K562 (cell line): Measurements from ENCODE around the gene TEAD3. TPM values are rescaled to one million over a fixed set of nuclear protein-coding genes. Genes with fewer than 3 reads are reported as not detected.

Source experiments
- ATAC-seq: fragments of 200-7000 bp; cut with Tn5 transposase; 3 replicates; pipeline ENCODE4 v1.9.1; 2020; ENCODE audit warnings: moderate library complexity
- BruUV-seq: library from RNA; stranded (reverse); fragments of 400-500 nt; replicated peaks from 2 replicates; lab custom pipeline; 2021; lab: Mats Ljungman, UMichigan
- CTCF ChIA-PET: fragments of 300-600 bp; formaldehyde crosslinking; extraction: SDS; loops from one replicate; lab custom pipeline; 2021; ENCODE audit warnings: low intra/inter-chr PET ratio; lab: Yijun Ruan, JAX
- POLR2A ChIA-PET: fragments of 300-600, 350-650 bp; sonication (Branson Sonifier 250); formaldehyde crosslinking; extraction: SDS; loops from one replicate; lab custom pipeline; 2021; ENCODE audit warnings: antibody characterized with exemption, inconsistent platforms; lab: Yijun Ruan, JAX
- DNase-seq, 4 experiments: peaks; one replicate each; pipeline versions ENCODE4 v3.0.0 to v3.0.0-alpha.2; 2011 to 2018; ENCODE audit warnings: low spot score in 3 of 4, mixed read lengths in 3 of 4; ENCODE audit errors: extremely low read depth in 1 of 4
- FAIRE-seq: peaks from 2 replicates; lab custom pipeline; 2011; peaks lifted over from hg19 to GRCh38; lab: Jason Lieb, UNC
- H2AFZ ChIP-seq: 2 replicates; pipeline ENCODE4 v1.6.0; 2011; ENCODE audit warnings: low read depth, low read length, control low read depth, inconsistent platforms
- H3K27ac ChIP-seq: fragments of 200-600 bp; 3 replicates; pipeline ENCODE4 v1.8.0; 2011; ENCODE audit warnings: low read depth, mild to moderate bottlenecking, control low read depth, inconsistent platforms, low read length, moderate library complexity, mixed read lengths; ENCODE audit errors: extremely low read depth
- H3K27me3 ChIP-seq, 2 experiments: fragments of 300-600 bp in 1 of 2; 2 replicates in 1 of 2; 3 replicates in 1 of 2; pipeline versions ENCODE4 v1.6.0 to v1.8.0; 2011; ENCODE audit warnings: inconsistent platforms in 2 of 2, low read length in 2 of 2, mild to moderate bottlenecking in 1 of 2, mixed read lengths in 1 of 2, moderate library complexity in 1 of 2; ENCODE audit not compliant: control insufficient read depth in 2 of 2, insufficient read depth in 2 of 2
- H3K36me3 ChIP-seq: fragments of 300-600 bp; 3 replicates; pipeline ENCODE4 v1.8.0; 2011; ENCODE audit warnings: mild to moderate bottlenecking, low read length, inconsistent platforms; ENCODE audit not compliant: control insufficient read depth, insufficient read depth
- H3K4me1 ChIP-seq, 2 experiments: fragments of 200-600 bp in 1 of 2; replicated peaks in 1 of 2; 2 replicates in 1 of 2; 3 replicates in 1 of 2; pipeline versions ENCODE4 v1.5.1 to v1.8.0; 2011; ENCODE audit warnings: inconsistent platforms in 2 of 2, low read length in 2 of 2, mild to moderate bottlenecking in 1 of 2, mixed read lengths in 1 of 2, moderate library complexity in 1 of 2; ENCODE audit not compliant: control insufficient read depth in 2 of 2, insufficient read depth in 2 of 2
- H3K4me2 ChIP-seq: 2 replicates; pipeline ENCODE4 v1.6.1; 2011; ENCODE audit warnings: low read length, control low read depth, inconsistent platforms, mixed read lengths; ENCODE audit not compliant: insufficient read depth
- H3K4me3 ChIP-seq: fragments of 200-600 bp; sonication (generic), shearing (Covaris generic); 2 replicates; pipeline ENCODE4 v1.5.1; 2016; ENCODE audit warnings: control low read depth, inconsistent platforms
- H3K79me2 ChIP-seq: fragments of 200-600 bp; 3 replicates; pipeline ENCODE4 v1.8.0; 2011; ENCODE audit warnings: low read length, inconsistent platforms; ENCODE audit not compliant: control insufficient read depth, insufficient read depth
- H3K9ac ChIP-seq, 2 experiments: 2 replicates each; pipeline versions ENCODE4 v1.6.0 to v1.6.1; 2011; ENCODE audit warnings: low read depth in 2 of 2, low read length in 2 of 2, control low read depth in 1 of 2, inconsistent platforms in 1 of 2, mild to moderate bottlenecking in 1 of 2, mixed read lengths in 1 of 2; ENCODE audit not compliant: insufficient read depth in 1 of 2
- H3K9me1 ChIP-seq: one replicate; pipeline ENCODE4 v1.6.0; 2011; ENCODE audit warnings: inconsistent platforms, mild to moderate bottlenecking, low read length, moderate library complexity; ENCODE audit not compliant: control insufficient read depth, insufficient read depth
- H3K9me3 ChIP-seq: replicated peaks from 2 replicates; pipeline ENCODE4 v1.5.1; 2011; ENCODE audit warnings: low read depth, low read length, inconsistent platforms; ENCODE audit not compliant: control insufficient read depth, insufficient read depth
- H4K20me1 ChIP-seq: replicated peaks from 2 replicates; pipeline ENCODE4 v1.6.1; 2011; ENCODE audit warnings: low read length, inconsistent platforms, mixed read lengths; ENCODE audit not compliant: control insufficient read depth, insufficient read depth
- ETS1 ChIP-seq: conservative IDR thresholded peaks from 2 replicates; pipeline ENCODE4 v1.6.1; 2011; ENCODE audit warnings: low read depth, mild to moderate bottlenecking, low read length; ENCODE audit not compliant: control insufficient read depth
- FOXK2 ChIP-seq, 2 experiments: fragments of 450-650 bp; IDR thresholded peaks in 1 of 2; conservative IDR thresholded peaks in 1 of 2; 2 replicates each; pipeline ENCODE4 v1.6.1; 2016; ENCODE audit warnings: low read depth in 2 of 2, mild to moderate bottlenecking in 1 of 2
- FOXM1 ChIP-seq, 2 experiments: fragments of 450-650 bp in 1 of 2; sonication (generic) in 1 of 2; formaldehyde crosslinking in 1 of 2; IDR thresholded peaks; 2 replicates each; pipeline versions ENCODE4 v1.6.1 to v1.9.0; 2017 to 2022; ENCODE audit warnings: low read depth in 2 of 2, mild to moderate bottlenecking in 2 of 2, missing genetic modification reagents in 1 of 2, moderate library complexity in 1 of 2
- HLTF ChIP-seq: fragments of 450-650 bp; IDR thresholded peaks from 2 replicates; pipeline ENCODE4 v1.6.1; 2016
- JUND ChIP-seq, 2 experiments: IDR thresholded peaks; 2 replicates in 1 of 2; 3 replicates in 1 of 2; pipeline ENCODE4 v1.6.1; 2011; ENCODE audit warnings: borderline replicate concordance in 2 of 2, low read depth in 2 of 2, low read length in 2 of 2, improper control_type of control experiment in 1 of 2, missing biosample characterization in 1 of 2, missing genetic modification characterization in 1 of 2, missing genetic modification reagents in 1 of 2
- MAX ChIP-seq: sonication (generic); formaldehyde crosslinking; IDR thresholded peaks from 2 replicates; pipeline ENCODE4 v1.9.0; 2022; ENCODE audit warnings: mild to moderate bottlenecking, missing genetic modification reagents
- MNT ChIP-seq, 2 experiments: fragments of 450-650 bp; conservative IDR thresholded peaks; 2 replicates each; pipeline ENCODE4 v1.6.1; 2017; ENCODE audit warnings: mild to moderate bottlenecking in 2 of 2, moderate library complexity in 2 of 2
- TCFL5 ChIP-seq: fragments of 250-450 bp; sonication (Bioruptor Pico); conservative IDR thresholded peaks from 2 replicates; pipeline ENCODE4 v1.6.1; 2021; ENCODE audit warnings: mild to moderate bottlenecking, moderate library complexity, matching md5 sums
- THRA ChIP-seq: fragments of 450-650 bp; IDR thresholded peaks from 2 replicates; pipeline ENCODE4 v1.6.1; 2017; ENCODE audit warnings: mild to moderate bottlenecking, moderate library complexity
- USF1 ChIP-seq: sonication (generic); formaldehyde crosslinking; IDR thresholded peaks from 2 replicates; pipeline ENCODE4 v1.9.0; 2022; ENCODE audit warnings: mild to moderate bottlenecking, missing genetic modification reagents
- ZC3H4 ChIP-seq: sonication (generic); formaldehyde crosslinking; IDR thresholded peaks from 2 replicates; pipeline ENCODE4 v1.9.0; 2021; ENCODE audit warnings: missing genetic modification reagents, borderline replicate concordance
- ZEB2 ChIP-seq: fragments of 450-650 bp; IDR thresholded peaks from 2 replicates; pipeline ENCODE4 v1.6.1; 2016
- WGBS: fragments of 100-300 bp; shearing (Covaris generic); methylation state at CpG from one replicate; pipeline ENCODE4 v1.1.6; 2016; ENCODE audit warnings: low coverage, mixed read lengths; ENCODE audit not compliant: insufficient coverage; ENCODE audit errors: missing lambda C conversion rate; 5-methylcytosine and 5-hydroxymethylcytosine counted together
- in situ Hi-C: fragments of 300-500 bp; cut with MboI; formaldehyde crosslinking; loops from 4 replicates; pipeline ENCODE4 v1.15.0; 2018; ENCODE audit warnings: inconsistent platforms, mixed read lengths
- intact Hi-C: fragments of 100-400 bp; cut with micrococcal nuclease; formaldehyde crosslinking; loops from 2 replicates; pipeline ENCODE4 v1.14.2; 2022
- polyA plus RNA-seq, 8 experiments: library from polyadenylated mRNA; depleted of rRNA in 4 of 8; stranded (reverse) in 5 of 8; unstranded in 3 of 8; fragments of >200 nt; fragmentation: Nextera tagmentation in 2 of 8; fragmentation: Illumina TruSeq in 1 of 8; extraction: Ambion mirVana in 2 of 8; extraction: Trizol in 1 of 8; gene quantifications; 2 replicates each; pipeline versions ENCODE4 v1.2.1 to v1.2.3, GENCODE V29; 2011 to 2014; ENCODE audit warnings: inconsistent platforms in 1 of 8, missing spikeins in 1 of 8
- total RNA-seq, 7 experiments: library from RNA; depleted of rRNA in 6 of 7; stranded (reverse); fragments of >200 nt in 6 of 7; fragmentation: Illumina TruSeq in 2 of 7; extraction: Trizol in 2 of 7; gene quantifications; 2 replicates each; pipeline versions ENCODE4 v1.2.1 to v1.2.3, GENCODE V29; 2011 to 2021; ENCODE audit warnings: low replicate concordance in 1 of 7

TEAD3 gene
- total and polyA plus RNA-seq, 9 of the 15 experiments (the other 6 are each of a cell fraction or from before 2014, with no cell fraction given), result 0.63 to 13.2 (median 3.3) TPM

GRCh38 chr6:35469751-35470662 is 26.9 kb downstream of the TEAD3 start:
- ATAC-seq (no peak), FAIRE-seq (no peak), DNase-seq (peak in 3 of 4 experiments; percentile 64 to 69 (median 64))
- ChIA-PET CTCF (no interaction called here), POLR2A (interaction anchor here (0.6 to 7.6 kb wide), 15 partner anchors 8 to 344 kb away, joined by 3 to 167 read pairs (median 7); partner anchors contain the start of genes ARMC12, FANCE and TEAD3)
- peak overlapping the region; percentile 100 for H3K4me2 ChIP-seq
- intact Hi-C loops, result no loop called here
- 0 out of 2 replicates have a peak, but pooled peaks cover 1% of the 10 kb centered on the region for H3K9me3 ChIP-seq
- H3K79me2 ChIP-seq, result peaks cover 44% of the 10 kb centered on the region
- no TSS peak for BruUV-seq
- H3K4me1 ChIP-seq, result peaks cover 23 to 27% of the 10 kb centered on the region in 2 experiments; a peak in 4 of 5 replicates
- H3K9ac ChIP-seq, result peak overlapping the region; percentile 99 to 100
- peaks cover 76% of the 10 kb centered on the region for H3K36me3 ChIP-seq
- peaks cover 37% of the 10 kb centered on the region for H4K20me1 ChIP-seq
- H3K9me1 ChIP-seq, result no peaks in the 10 kb centered on the region
- in situ Hi-C loops, result loop anchor here (5.0 kb wide), 1 partner anchor 128 kb away; the partner anchor contains the start of gene PPARD
- peak overlapping the region; percentile 91 for H3K4me3 ChIP-seq
- H3K27me3 ChIP-seq, result no peaks in the 10 kb centered on the region; a peak in 1 of 5 replicates
- H3K27ac ChIP-seq, result peak overlapping the region; percentile 93
- under 1% methylated on average over 18 of the region's 18 CpGs for WGBS
- H2AFZ ChIP-seq, result no peak overlapping the region
- TF ChIP-seq ETS1, result 0 out of 2 replicates have a peak, but pooled peaks have one; percentile 37
- TF ChIP-seq TCFL5 (CRISPR knock-in tag), result no peak
- TF ChIP-seq HLTF, result no peak
- TF ChIP-seq ZEB2, result peak; percentile 50; the same call in 1 of the 2 replicates
- 0 out of 2 replicates have a peak, but pooled peaks have one; percentile 11 for TF ChIP-seq JUND (IDR thresholded peaks at IDR 0.05; ENCODE audit: borderline replicate concordance, low read depth, low read length)
- no peak for TF ChIP-seq JUND (tag; IDR thresholded peaks at IDR 0.05; ENCODE audit: borderline replicate concordance, low read depth, low read length)
- no peak for TF ChIP-seq FOXM1 (IDR thresholded peaks at IDR 0.05; ENCODE audit: low read depth)
- TF ChIP-seq FOXM1 (CRISPR knock-in tag; IDR thresholded peaks at IDR 0.05; ENCODE audit: low read depth), result peak; percentile 58; the same call in 1 of the 2 replicates
- TF ChIP-seq ZC3H4 (CRISPR knock-in tag), result peak; percentile 19; the same call in 1 of the 2 replicates
- TF ChIP-seq THRA, result no peak
- peak in 1 of 2 experiments; percentile 38; a peak in 1 of 4 replicates for TF ChIP-seq FOXK2 (conservative IDR thresholded peaks at IDR 0.05 in 1 of 2, IDR thresholded peaks at IDR 0.05 in 1 of 2; ENCODE audit: low read depth in 2 of 2)
- peak; percentile 73 for TF ChIP-seq USF1 (CRISPR knock-in tag)
- TF ChIP-seq MNT (conservative IDR thresholded peaks at IDR 0.05), result peak in 1 of 2 experiments; percentile 55; a peak in 2 of 4 replicates
- peak; percentile 50; the same call in 1 of the 2 replicates for TF ChIP-seq MAX (CRISPR knock-in tag)
